AG09319 (cell line): ENCODE results near the gene CD300H.
A peak's percentile ranks its signal among the peaks of the same experiment; 100 is the strongest.

Experiments used
- DNase-seq: peaks from one replicate; pipeline ENCODE4 v3.0.0-alpha.2; 2010; ENCODE audit warnings: low read depth; ENCODE audit errors: extremely low read depth
- TF ChIP-seq, protein P1 (sequence below): IDR thresholded peaks from 2 replicates; pipeline ENCODE4 v1.5.1; 2011; ENCODE audit warnings: low read depth, mild to moderate bottlenecking, inconsistent platforms, low read length, moderate library complexity

CD300H gene

DNA sequence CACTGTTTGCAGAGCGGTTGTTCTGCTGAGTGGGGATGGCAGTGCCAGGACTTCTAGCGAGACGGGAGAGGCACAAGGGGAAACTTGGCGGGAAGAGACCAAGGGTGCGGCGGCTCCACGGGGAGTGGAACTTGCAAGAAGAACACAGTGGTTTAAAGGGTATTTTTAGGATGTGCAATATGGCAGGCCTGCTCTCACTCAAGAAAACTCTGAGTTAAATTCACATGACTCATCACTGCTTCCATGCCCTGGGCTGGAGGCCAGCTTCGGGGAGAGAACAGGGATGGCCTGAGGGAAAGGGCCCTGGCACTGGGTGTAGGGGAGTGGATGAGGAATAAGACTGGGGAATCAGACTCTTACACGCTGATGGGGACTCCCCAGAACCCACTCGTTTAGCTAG lies 38.1 kb upstream of the CD300H start:
- DNase-seq, result peak; percentile 24
- TF ChIP-seq, protein P1, sequence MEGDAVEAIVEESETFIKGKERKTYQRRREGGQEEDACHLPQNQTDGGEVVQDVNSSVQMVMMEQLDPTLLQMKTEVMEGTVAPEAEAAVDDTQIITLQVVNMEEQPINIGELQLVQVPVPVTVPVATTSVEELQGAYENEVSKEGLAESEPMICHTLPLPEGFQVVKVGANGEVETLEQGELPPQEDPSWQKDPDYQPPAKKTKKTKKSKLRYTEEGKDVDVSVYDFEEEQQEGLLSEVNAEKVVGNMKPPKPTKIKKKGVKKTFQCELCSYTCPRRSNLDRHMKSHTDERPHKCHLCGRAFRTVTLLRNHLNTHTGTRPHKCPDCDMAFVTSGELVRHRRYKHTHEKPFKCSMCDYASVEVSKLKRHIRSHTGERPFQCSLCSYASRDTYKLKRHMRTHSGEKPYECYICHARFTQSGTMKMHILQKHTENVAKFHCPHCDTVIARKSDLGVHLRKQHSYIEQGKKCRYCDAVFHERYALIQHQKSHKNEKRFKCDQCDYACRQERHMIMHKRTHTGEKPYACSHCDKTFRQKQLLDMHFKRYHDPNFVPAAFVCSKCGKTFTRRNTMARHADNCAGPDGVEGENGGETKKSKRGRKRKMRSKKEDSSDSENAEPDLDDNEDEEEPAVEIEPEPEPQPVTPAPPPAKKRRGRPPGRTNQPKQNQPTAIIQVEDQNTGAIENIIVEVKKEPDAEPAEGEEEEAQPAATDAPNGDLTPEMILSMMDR, result no peak

- DNase-seq, result no peak
- TF ChIP-seq, protein P1, result no peak
Observed at GRCh38 chr17:74604761-74605160, 37.5 kb upstream of the CD300H start.

- TF ChIP-seq, protein P1, result no peak
- DNase-seq, result no peak
Observed at GRCh38 chr17:74604200-74604599, 36.9 kb upstream of the CD300H start.

GRCh38 chr17:74603746-74604145 lies 36.4 kb upstream of the CD300H start:
- no peak for DNase-seq
- TF ChIP-seq, protein P1, result no peak

GRCh38 chr17:74603037-74603635 lies 35.8 kb upstream of the CD300H start:
- no peak for DNase-seq
- TF ChIP-seq, protein P1, result no peak

DNA sequence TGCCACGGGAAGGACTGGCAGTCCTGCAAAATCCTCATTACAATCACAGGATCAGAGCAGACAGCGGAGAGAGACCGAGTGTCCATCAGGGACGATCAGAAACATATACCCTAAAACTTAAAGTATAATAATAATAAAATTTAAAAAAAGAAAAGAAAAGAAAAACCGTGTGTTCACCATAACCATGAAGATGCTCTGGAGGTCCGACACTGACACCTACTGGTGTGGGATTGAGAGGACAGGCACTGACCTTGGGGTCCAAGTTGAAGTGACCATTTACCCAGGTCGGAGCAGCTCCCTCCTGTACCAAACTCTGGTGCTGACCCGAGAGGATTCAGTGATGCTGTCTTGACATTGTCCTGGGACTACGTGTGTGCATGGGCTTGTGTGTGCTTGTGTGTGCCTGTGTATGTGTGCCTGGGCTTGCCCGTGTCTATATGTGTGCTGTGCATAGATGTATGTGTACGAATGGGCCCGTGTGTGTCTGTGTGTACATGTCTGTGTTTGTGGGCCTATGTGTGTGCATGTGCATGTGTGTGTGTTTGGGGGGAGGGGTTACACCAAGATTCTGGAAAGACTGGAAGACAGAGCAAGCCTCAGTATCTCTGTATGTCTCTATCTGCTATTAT lies 34.7 kb upstream of the CD300H start:
- TF ChIP-seq, protein P1, result peak; percentile 57
- no peak for DNase-seq

GRCh38 chr17:74599448-74599939 lies 32.2 kb upstream of the CD300H start:
- DNase-seq, result no peak
- TF ChIP-seq, protein P1, result no peak
